Retinal pigment epithelial cell (primary cell): ENCODE measurements around the gene ZNF618.
A peak's percentile ranks its signal among the peaks of the same experiment; 100 is the strongest.

Experiments used
- DNase-seq: peaks from one replicate; pipeline ENCODE4 v3.0.0-alpha.2; 2010; ENCODE audit warnings: low read depth
- H3K4me3 ChIP-seq: 2 replicates; pipeline ENCODE4 v1.5.1; 2011; ENCODE audit warnings: mild to moderate bottlenecking, low read length, control low read depth, moderate library complexity
- TF ChIP-seq, protein P1 (sequence below): conservative IDR thresholded peaks from 2 replicates; pipeline ENCODE4 v1.5.1; 2011; ENCODE audit warnings: low read depth, low read length, control low read depth, inconsistent platforms

ZNF618 gene

GRCh38 chr9:113954591-113954990 lies 78.5 kb downstream of the ZNF618 start:
- DNase-seq, result no peak

GRCh38 chr9:113955076-113955752 lies 79.1 kb downstream of the ZNF618 start:
- TF ChIP-seq, protein P1, sequence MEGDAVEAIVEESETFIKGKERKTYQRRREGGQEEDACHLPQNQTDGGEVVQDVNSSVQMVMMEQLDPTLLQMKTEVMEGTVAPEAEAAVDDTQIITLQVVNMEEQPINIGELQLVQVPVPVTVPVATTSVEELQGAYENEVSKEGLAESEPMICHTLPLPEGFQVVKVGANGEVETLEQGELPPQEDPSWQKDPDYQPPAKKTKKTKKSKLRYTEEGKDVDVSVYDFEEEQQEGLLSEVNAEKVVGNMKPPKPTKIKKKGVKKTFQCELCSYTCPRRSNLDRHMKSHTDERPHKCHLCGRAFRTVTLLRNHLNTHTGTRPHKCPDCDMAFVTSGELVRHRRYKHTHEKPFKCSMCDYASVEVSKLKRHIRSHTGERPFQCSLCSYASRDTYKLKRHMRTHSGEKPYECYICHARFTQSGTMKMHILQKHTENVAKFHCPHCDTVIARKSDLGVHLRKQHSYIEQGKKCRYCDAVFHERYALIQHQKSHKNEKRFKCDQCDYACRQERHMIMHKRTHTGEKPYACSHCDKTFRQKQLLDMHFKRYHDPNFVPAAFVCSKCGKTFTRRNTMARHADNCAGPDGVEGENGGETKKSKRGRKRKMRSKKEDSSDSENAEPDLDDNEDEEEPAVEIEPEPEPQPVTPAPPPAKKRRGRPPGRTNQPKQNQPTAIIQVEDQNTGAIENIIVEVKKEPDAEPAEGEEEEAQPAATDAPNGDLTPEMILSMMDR, result no peak
- peak; percentile 52 for DNase-seq
- peak overlapping the region; percentile 2 for H3K4me3 ChIP-seq

More at GRCh38 chr9:113954591-113954990, 78.5 kb downstream of the ZNF618 start:
- TF ChIP-seq, protein P1, result no peak
- no peak overlapping the region for H3K4me3 ChIP-seq

DNA sequence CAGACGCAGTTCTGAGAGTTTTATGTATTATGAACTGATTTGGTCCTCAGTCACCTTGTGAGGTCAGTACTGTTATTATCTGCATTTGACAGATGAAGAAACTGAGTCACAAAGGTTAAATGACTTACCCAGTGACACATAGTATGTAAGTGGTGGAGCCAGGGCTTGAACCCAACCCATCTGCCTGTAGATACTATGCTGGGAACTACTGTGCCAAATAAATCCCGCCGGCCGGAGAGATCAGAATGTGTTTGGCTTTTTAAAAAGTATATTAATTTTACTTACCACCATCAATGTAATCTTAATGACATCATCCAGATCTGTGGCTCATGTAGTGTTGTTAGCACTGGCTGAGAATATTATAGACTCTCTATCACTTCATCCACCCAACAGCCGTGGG lies 80.8 kb downstream of the ZNF618 start:
- H3K4me3 ChIP-seq, result no peak overlapping the region
- DNase-seq, result no peak
- TF ChIP-seq, protein P1, result no peak

GRCh38 chr9:113957351-113957750 lies 81.2 kb downstream of the ZNF618 start:
- DNase-seq, result no peak
- H3K4me3 ChIP-seq, result no peak overlapping the region
- TF ChIP-seq, protein P1, result no peak

- TF ChIP-seq, protein P1, result no peak
- no peak overlapping the region for H3K4me3 ChIP-seq
- DNase-seq, result peak; percentile 80
These were observed 81.8 kb downstream of the ZNF618 start for GRCh38 chr9:113957821-113958341.

DNA sequence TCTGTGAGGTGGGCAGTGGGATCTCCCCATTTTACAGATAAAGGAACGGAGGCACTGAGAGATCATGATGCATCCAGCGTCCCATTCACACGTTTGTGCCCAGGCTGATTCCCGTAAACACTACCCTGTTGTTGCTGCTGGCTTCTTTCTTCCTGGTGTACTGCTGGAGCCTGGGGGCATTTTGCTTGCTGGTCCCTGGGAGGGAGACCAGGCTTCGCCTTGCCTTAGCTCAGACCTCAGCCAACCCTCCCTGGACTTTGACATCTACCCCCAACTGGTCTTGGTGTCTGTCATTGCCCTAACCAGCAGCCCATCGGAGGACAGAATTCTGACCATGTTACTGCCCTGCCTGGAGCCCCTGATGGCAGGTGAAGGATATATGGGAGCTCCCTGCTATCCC lies 82.4 kb downstream of the ZNF618 start:
- no peak for DNase-seq
- TF ChIP-seq, protein P1, result no peak
- H3K4me3 ChIP-seq, result no peak overlapping the region

- TF ChIP-seq, protein P1, result no peak
- H3K4me3 ChIP-seq, result no peak overlapping the region
- DNase-seq, result no peak
These were observed 84.7 kb downstream of the ZNF618 start for GRCh38 chr9:113960768-113961167.
